Mesothelial cell of epicardium (in vitro differentiated cells): Measurements from ENCODE around the gene RAC2. TPM values are rescaled to one million over a fixed set of nuclear protein-coding genes. Genes with fewer than 3 reads are reported as not detected.

Experiments used
- DNase-seq, 2 experiments: peaks; one replicate each; pipeline ENCODE4 v3.0.0; 2021; ENCODE audit warnings: low spot score in 2 of 2; ENCODE audit not compliant: unreplicated experiment in 2 of 2
- H3K27ac Mint-ChIP-seq: 2 replicates; pipeline ENCODE4 v1.8.0; 2021; ENCODE audit warnings: mixed read lengths
- H3K27me3 Mint-ChIP-seq: 2 replicates; pipeline ENCODE4 v1.8.0; 2021; ENCODE audit warnings: low read depth, mixed read lengths
- H3K36me3 Mint-ChIP-seq: 2 replicates; pipeline ENCODE4 v1.8.0; 2021; ENCODE audit warnings: mixed read lengths
- H3K4me1 Mint-ChIP-seq: 2 replicates; pipeline ENCODE4 v1.8.0; 2021; ENCODE audit warnings: mixed read lengths
- H3K4me3 Mint-ChIP-seq: 2 replicates; pipeline ENCODE4 v1.8.0; 2021; ENCODE audit warnings: mild to moderate bottlenecking, moderate library complexity, mixed read lengths
- H3K9me3 Mint-ChIP-seq: 2 replicates; pipeline ENCODE4 v1.8.0; 2021; ENCODE audit warnings: mixed read lengths
- CTCF ChIP-seq: fragments of 200-600 bp; sonication (generic); IDR thresholded peaks from one replicate; pipeline ENCODE4 v1.5.0; 2021; ENCODE audit warnings: antibody characterized with exemption; ENCODE audit not compliant: unreplicated experiment
- total RNA-seq: library from RNA; stranded (reverse); gene quantifications from 3 replicates; pipeline ENCODE4 v1.2.1, GENCODE V29; 2021

Gene RAC2
- total RNA-seq, 1 donor from 2014 or later = 6.4 TPM

- TF ChIP-seq CTCF = no peak
These were observed 26.0 kb upstream of the RAC2 start for GRCh38 chr22:37269936-37270678.

GRCh38 chr22:37267661-37268413 lies 23.8 kb upstream of the RAC2 start:
- Mint-ChIP-seq H3K9me3 (peaks cover 9% of the 10 kb centered on the region), H3K36me3 (no peaks in the 10 kb centered on the region), H3K4me3 (no peak overlapping the region), H3K27ac (no peak overlapping the region), H3K4me1 (peaks cover 3% of the 10 kb centered on the region), H3K27me3 (peaks cover 37% of the 10 kb centered on the region)
- TF ChIP-seq CTCF = no peak
- DNase-seq = no peak

More at GRCh38 chr22:37269936-37270678, 26.0 kb upstream of the RAC2 start:
- Mint-ChIP-seq H3K4me3 (no peak overlapping the region), H3K27me3 (peaks cover 38% of the 10 kb centered on the region), H3K27ac (no peak overlapping the region), H3K4me1 (peaks cover 3% of the 10 kb centered on the region), H3K9me3 (no peaks in the 10 kb centered on the region), H3K36me3 (no peaks in the 10 kb centered on the region)
- no peak for DNase-seq

- H3K27me3 Mint-ChIP-seq = peaks cover 43% of the 10 kb centered on the region
These were observed 23.1 kb upstream of the RAC2 start for GRCh38 chr22:37267135-37267587.

GRCh38 chr22:37266581-37267134 lies 22.6 kb upstream of the RAC2 start:
- Mint-ChIP-seq H3K27ac (no peak overlapping the region), H3K4me3 (peak overlapping the region; percentile 47)

More at GRCh38 chr22:37267135-37267587, 23.1 kb upstream of the RAC2 start:
- peak; percentile 76 for TF ChIP-seq CTCF
- Mint-ChIP-seq H3K9me3 (peaks cover 9% of the 10 kb centered on the region), H3K4me1 (peaks cover 3% of the 10 kb centered on the region), H3K27ac (peak overlapping the region; percentile 22), H3K36me3 (no peaks in the 10 kb centered on the region), H3K4me3 (peak overlapping the region; percentile 47)
- peak; percentile 42 to 74 for DNase-seq

More at GRCh38 chr22:37266581-37267134, 22.6 kb upstream of the RAC2 start:
- H3K9me3 Mint-ChIP-seq = peaks cover 9% of the 10 kb centered on the region
- no peak for DNase-seq
- H3K36me3 Mint-ChIP-seq = no peaks in the 10 kb centered on the region
- peaks cover 43% of the 10 kb centered on the region for H3K27me3 Mint-ChIP-seq
- peaks cover 3% of the 10 kb centered on the region for H3K4me1 Mint-ChIP-seq
- no peak for TF ChIP-seq CTCF
